ENCODE measurements around the gene MEX3C. TPM values are rescaled to one million over a fixed set of nuclear protein-coding genes. Genes with fewer than 3 reads are reported as not detected.

MEX3C gene
- polyA plus RNA-seq, 1 of the 3 experiments (the other 2 are of a cell fraction), result 25.1 TPM

GRCh38 chr18:51168960-51169662, 28.4 kb downstream of the MEX3C start:
- Histone ChIP-seq H4K20me1 (ENCODE audit: insufficient read depth) (peaks cover 27% of the 10 kb centered on the region), H3K27ac (ENCODE audit: low read depth in 2 of 2, low read length in 1 of 2) (no peak overlapping the region), H3K36me3 (replicated peaks in 1 of 2; ENCODE audit: control insufficient read depth in 1 of 2, insufficient read depth in 2 of 2, low read length in 1 of 2) (peaks cover 7 to 13% of the 10 kb centered on the region in 2 experiments), H3K4me2 (no peak overlapping the region), H3K27me3 (ENCODE audit: insufficient read depth) (no peaks in the 10 kb centered on the region), H3F3A (replicated peaks; ENCODE audit: insufficient read depth) (peaks cover 4% of the 10 kb centered on the region), H3K9me2 (no peaks in the 10 kb centered on the region), H2AFZ (ENCODE audit: low read depth) (no peak overlapping the region), H3K79me2 (ENCODE audit: insufficient read depth) (peaks cover 24% of the 10 kb centered on the region), H3K4me1 (ENCODE audit: control insufficient read depth in 1 of 2, insufficient read depth in 2 of 2, low read depth in 1 of 2, low read length in 1 of 2) (no peaks in the 10 kb centered on the region; a peak in 1 of 4 replicates), H3K9me3 (no peaks in the 10 kb centered on the region), H3K4me3 (ENCODE audit: low read depth in 2 of 2, low read length in 1 of 2) (no peak overlapping the region), H3K9ac (no peak overlapping the region)
- 94% methylated on average over 6 of the region's 6 CpGs for WGBS (ENCODE audit: low lambda C conversion rate)
- ChIA-PET CTCF (interaction anchor here (1.0 to 1.5 kb wide), 2 partner anchors 13 to 59 kb away, joined by 4 to 5 read pairs; no protein-coding TSS in a partner anchor), POLR2A (interaction anchor here (0.8 kb wide), 1 partner anchor 18 kb away, joined by 3 read pairs; no protein-coding TSS in a partner anchor)
- no peak for DNase-seq
- TF ChIP-seq MEF2A (IDR thresholded peaks at IDR 0.05; ENCODE audit: borderline replicate concordance, low read depth) (no peak), RXRA (IDR thresholded peaks at IDR 0.05; ENCODE audit: borderline replicate concordance, low read depth) (no peak), SMC3 (IDR thresholded peaks at IDR 0.05; ENCODE audit: low read depth, low read length) (no peak), POLR2AphosphoS5 (IDR thresholded peaks at IDR 0.05; ENCODE audit: low read depth, low read length) (no peak), MAX (IDR thresholded peaks at IDR 0.05; ENCODE audit: low read depth) (no peak), ELF1 (IDR thresholded peaks at IDR 0.05) (no peak), GABPA (IDR thresholded peaks at IDR 0.05; ENCODE audit: low read depth) (no peak), IRF3 (IDR thresholded peaks at IDR 0.05; ENCODE audit: low read depth, low read length) (no peak), FOSL2 (IDR thresholded peaks at IDR 0.05; ENCODE audit: borderline replicate concordance, low read depth) (no peak), EP300 (IDR thresholded peaks at IDR 0.05; ENCODE audit: borderline replicate concordance in 1 of 2, low read depth in 1 of 2, low read length in 1 of 2) (no peak), JUND (IDR thresholded peaks at IDR 0.05) (no peak), RFX5 (IDR thresholded peaks at IDR 0.05; ENCODE audit: low read length) (no peak), SIN3A (IDR thresholded peaks at IDR 0.05; ENCODE audit: borderline replicate concordance, low read depth, low read length) (no peak), NRF1 (IDR thresholded peaks at IDR 0.05; ENCODE audit: low read depth, low read length) (no peak), FOXJ3 (CRISPR knock-in tag; IDR thresholded peaks at IDR 0.05) (no peak)
- TF ChIP-seq, protein P1, sequence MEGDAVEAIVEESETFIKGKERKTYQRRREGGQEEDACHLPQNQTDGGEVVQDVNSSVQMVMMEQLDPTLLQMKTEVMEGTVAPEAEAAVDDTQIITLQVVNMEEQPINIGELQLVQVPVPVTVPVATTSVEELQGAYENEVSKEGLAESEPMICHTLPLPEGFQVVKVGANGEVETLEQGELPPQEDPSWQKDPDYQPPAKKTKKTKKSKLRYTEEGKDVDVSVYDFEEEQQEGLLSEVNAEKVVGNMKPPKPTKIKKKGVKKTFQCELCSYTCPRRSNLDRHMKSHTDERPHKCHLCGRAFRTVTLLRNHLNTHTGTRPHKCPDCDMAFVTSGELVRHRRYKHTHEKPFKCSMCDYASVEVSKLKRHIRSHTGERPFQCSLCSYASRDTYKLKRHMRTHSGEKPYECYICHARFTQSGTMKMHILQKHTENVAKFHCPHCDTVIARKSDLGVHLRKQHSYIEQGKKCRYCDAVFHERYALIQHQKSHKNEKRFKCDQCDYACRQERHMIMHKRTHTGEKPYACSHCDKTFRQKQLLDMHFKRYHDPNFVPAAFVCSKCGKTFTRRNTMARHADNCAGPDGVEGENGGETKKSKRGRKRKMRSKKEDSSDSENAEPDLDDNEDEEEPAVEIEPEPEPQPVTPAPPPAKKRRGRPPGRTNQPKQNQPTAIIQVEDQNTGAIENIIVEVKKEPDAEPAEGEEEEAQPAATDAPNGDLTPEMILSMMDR (IDR thresholded peaks at IDR 0.05), result no peak
